HepG2 (cell line): ENCODE measurements around the gene MRNIP. TPM values are rescaled to one million over a fixed set of nuclear protein-coding genes. Genes with fewer than 3 reads are reported as not detected.

Source experiments
- ATAC-seq: fragments of 200-7000 bp; cut with Tn5 transposase; 3 replicates; pipeline ENCODE4 v1.9.1; 2020; ENCODE audit warnings: mild to moderate bottlenecking, moderate library complexity
- BruUV-seq: library from RNA; stranded (reverse); fragments of 400-500 nt; replicated peaks from 2 replicates; lab custom pipeline; 2021; lab: Mats Ljungman, UMichigan
- CTCF ChIA-PET: fragments of 300-600 bp; formaldehyde crosslinking; extraction: SDS; loops from one replicate; lab custom pipeline; 2021; ENCODE audit warnings: low total read pairs, inconsistent platforms, low intra/inter-chr PET ratio; lab: Yijun Ruan, JAX
- POLR2A ChIA-PET: fragments of 350-600 bp; sonication (Branson Sonifier 250); formaldehyde crosslinking; loops from one replicate; lab custom pipeline; 2020; ENCODE audit warnings: antibody characterized with exemption, inconsistent platforms; lab: Yijun Ruan, JAX
- DNase-seq: peaks from one replicate; pipeline ENCODE4 v3.0.0-alpha.2; 2015; ENCODE audit warnings: low spot score
- FAIRE-seq: peaks from 3 replicates; lab custom pipeline; 2011; peaks lifted over from hg19 to GRCh38; lab: Jason Lieb, UNC
- H2AFZ ChIP-seq: one replicate; pipeline ENCODE4 v1.6.1; 2011; ENCODE audit warnings: low read length, inconsistent platforms
- H3K27ac ChIP-seq: fragments of 300-600 bp; 3 replicates; pipeline ENCODE4 v1.8.0; 2011; ENCODE audit warnings: mixed run types, mild to moderate bottlenecking, mixed read lengths, low read length, inconsistent platforms; ENCODE audit not compliant: insufficient read depth; ENCODE audit errors: extremely low read length
- H3K27me3 ChIP-seq, 2 experiments: fragments of 200-600 bp in 1 of 2; 2 replicates in 1 of 2; 3 replicates in 1 of 2; pipeline versions ENCODE4 v1.6.0 to v1.8.0; 2011; ENCODE audit warnings: low read length in 2 of 2, mild to moderate bottlenecking in 2 of 2, moderate library complexity in 2 of 2, inconsistent platforms in 1 of 2; ENCODE audit not compliant: insufficient read depth in 2 of 2, control insufficient read depth in 1 of 2
- H3K36me3 ChIP-seq, 2 experiments: fragments of 200-600 bp in 1 of 2; replicated peaks in 1 of 2; 2 replicates in 1 of 2; 3 replicates in 1 of 2; pipeline versions ENCODE4 v1.5.1 to v1.8.0; 2011; ENCODE audit warnings: low read length in 2 of 2, inconsistent platforms in 1 of 2; ENCODE audit not compliant: insufficient read depth in 2 of 2, control insufficient read depth in 1 of 2
- H3K4me1 ChIP-seq: 2 replicates; pipeline ENCODE4 v1.5.1; 2012; ENCODE audit warnings: low read length, inconsistent platforms; ENCODE audit not compliant: insufficient read depth
- H3K4me2 ChIP-seq: 2 replicates; pipeline ENCODE4 v1.6.0; 2011; ENCODE audit warnings: low read depth, low read length, inconsistent platforms
- H3K4me3 ChIP-seq, 3 experiments: fragments of 200-600 bp in 1 of 3; sonication (generic), shearing (Covaris generic) in 1 of 3; replicated peaks in 1 of 3; 2 replicates each; pipeline ENCODE4 v1.5.1; 2011 to 2016; ENCODE audit warnings: low read length in 3 of 3, inconsistent platforms in 2 of 3, low read depth in 2 of 3, mild to moderate bottlenecking in 2 of 3, control low read depth in 1 of 3, mixed read lengths in 1 of 3; ENCODE audit not compliant: insufficient read depth in 1 of 3
- H3K79me2 ChIP-seq: one replicate; pipeline ENCODE4 v1.6.1; 2011; ENCODE audit warnings: low read length, inconsistent platforms; ENCODE audit not compliant: insufficient read depth
- H3K9ac ChIP-seq: 2 replicates; pipeline ENCODE4 v1.6.0; 2011; ENCODE audit warnings: mild to moderate bottlenecking, low read depth, low read length, inconsistent platforms; ENCODE audit not compliant: insufficient read depth
- H3K9me3 ChIP-seq: 2 replicates; pipeline ENCODE4 v1.5.1; 2012; ENCODE audit warnings: mild to moderate bottlenecking, low read length
- H4K20me1 ChIP-seq: 2 replicates; pipeline ENCODE4 v1.6.0; 2011; ENCODE audit warnings: inconsistent platforms, mild to moderate bottlenecking, low read length, moderate library complexity; ENCODE audit not compliant: insufficient read depth
- AGO2 ChIP-seq: fragments of 200-400 bp; formaldehyde crosslinking; optimal IDR thresholded peaks from 2 replicates; pipeline ENCODE3; 2017; ENCODE audit warnings: mild to moderate bottlenecking, low read depth, low read length, moderate library complexity
- RBFOX2 ChIP-seq: fragments of 200-400 bp; formaldehyde crosslinking; IDR thresholded peaks from 2 replicates; pipeline ENCODE4 v1.6.1; 2017; ENCODE audit warnings: low read depth, mild to moderate bottlenecking, low read length
- WGBS: methylation state at CpG from one replicate; pipeline ENCODE4 v1.1.6; 2017; ENCODE audit warnings: low lambda C conversion rate; 5-methylcytosine and 5-hydroxymethylcytosine counted together
- in situ Hi-C: cut with HindIII; loops from 2 replicates; pipeline ENCODE4 v1.10.0; 2017; ENCODE audit warnings: low pct_unique_long_range_greater_than_20kb; ENCODE audit not compliant: extremely low pct_ligation_motif_present
- intact Hi-C: fragments of 100-400 bp; cut with micrococcal nuclease; formaldehyde crosslinking; loops from one replicate; pipeline ENCODE4 v1.10.0; 2022; ENCODE audit not compliant: unreplicated experiment
- polyA plus RNA-seq, 8 experiments: library from polyadenylated mRNA; depleted of rRNA in 3 of 8; stranded (reverse) in 7 of 8; unstranded in 1 of 8; fragments of >200 nt; fragmentation: Illumina TruSeq in 4 of 8; extraction: Trizol in 4 of 8; gene quantifications; 2 replicates each; pipeline versions ENCODE4 v1.2.1 to v1.2.3, GENCODE V29; 2011 to 2016; ENCODE audit warnings: low read depth in 4 of 8, missing spikeins in 1 of 8, mixed read lengths in 1 of 8; ENCODE audit not compliant: insufficient read depth in 1 of 8
- total RNA-seq, 5 experiments: library from RNA; depleted of rRNA; stranded (reverse); fragments of >200 nt; fragmentation: Illumina TruSeq; extraction: Trizol; gene quantifications; 2 replicates each; pipeline ENCODE4 v1.2.3, GENCODE V29; 2016; ENCODE audit warnings: low read depth in 1 of 5
- TF ChIP-seq, protein P1 (sequence below): IDR thresholded peaks from 2 replicates; pipeline ENCODE4 v1.4.0; 2020; ENCODE audit warnings: mild to moderate bottlenecking, missing genetic modification reagents
- TF ChIP-seq, protein P2 (sequence below): sonication (generic); formaldehyde crosslinking; IDR thresholded peaks from 2 replicates; pipeline ENCODE4 v1.8.0; 2022; ENCODE audit warnings: mild to moderate bottlenecking, missing genetic modification reagents

MRNIP gene
- total and polyA plus RNA-seq, 2 of the 13 experiments (the other 11 are each of a cell fraction or from before 2014, with no cell fraction given), result 15.5 to 34.1 TPM

GRCh38 chr5:179800071-179800695 is 58.4 kb downstream of the MRNIP start:
- Histone ChIP-seq H2AFZ (no peak overlapping the region), H3K4me1 (peaks cover 42% of the 10 kb centered on the region), H3K9me3 (no peaks in the 10 kb centered on the region), H3K9ac (no peak overlapping the region), H3K4me3 (no peak overlapping the region), H4K20me1 (peaks cover 20% of the 10 kb centered on the region; the same call in 1 of the 2 replicates), H3K27ac (no peak overlapping the region), H3K79me2 (peaks cover 17% of the 10 kb centered on the region), H3K36me3 (peaks cover 28 to 43% of the 10 kb centered on the region in 2 experiments; a peak in 4 of 5 replicates), H3K27me3 (no peaks in the 10 kb centered on the region), H3K4me2 (no peak overlapping the region)
- in situ Hi-C loops, result no loop called here
- TF ChIP-seq, protein P1, sequence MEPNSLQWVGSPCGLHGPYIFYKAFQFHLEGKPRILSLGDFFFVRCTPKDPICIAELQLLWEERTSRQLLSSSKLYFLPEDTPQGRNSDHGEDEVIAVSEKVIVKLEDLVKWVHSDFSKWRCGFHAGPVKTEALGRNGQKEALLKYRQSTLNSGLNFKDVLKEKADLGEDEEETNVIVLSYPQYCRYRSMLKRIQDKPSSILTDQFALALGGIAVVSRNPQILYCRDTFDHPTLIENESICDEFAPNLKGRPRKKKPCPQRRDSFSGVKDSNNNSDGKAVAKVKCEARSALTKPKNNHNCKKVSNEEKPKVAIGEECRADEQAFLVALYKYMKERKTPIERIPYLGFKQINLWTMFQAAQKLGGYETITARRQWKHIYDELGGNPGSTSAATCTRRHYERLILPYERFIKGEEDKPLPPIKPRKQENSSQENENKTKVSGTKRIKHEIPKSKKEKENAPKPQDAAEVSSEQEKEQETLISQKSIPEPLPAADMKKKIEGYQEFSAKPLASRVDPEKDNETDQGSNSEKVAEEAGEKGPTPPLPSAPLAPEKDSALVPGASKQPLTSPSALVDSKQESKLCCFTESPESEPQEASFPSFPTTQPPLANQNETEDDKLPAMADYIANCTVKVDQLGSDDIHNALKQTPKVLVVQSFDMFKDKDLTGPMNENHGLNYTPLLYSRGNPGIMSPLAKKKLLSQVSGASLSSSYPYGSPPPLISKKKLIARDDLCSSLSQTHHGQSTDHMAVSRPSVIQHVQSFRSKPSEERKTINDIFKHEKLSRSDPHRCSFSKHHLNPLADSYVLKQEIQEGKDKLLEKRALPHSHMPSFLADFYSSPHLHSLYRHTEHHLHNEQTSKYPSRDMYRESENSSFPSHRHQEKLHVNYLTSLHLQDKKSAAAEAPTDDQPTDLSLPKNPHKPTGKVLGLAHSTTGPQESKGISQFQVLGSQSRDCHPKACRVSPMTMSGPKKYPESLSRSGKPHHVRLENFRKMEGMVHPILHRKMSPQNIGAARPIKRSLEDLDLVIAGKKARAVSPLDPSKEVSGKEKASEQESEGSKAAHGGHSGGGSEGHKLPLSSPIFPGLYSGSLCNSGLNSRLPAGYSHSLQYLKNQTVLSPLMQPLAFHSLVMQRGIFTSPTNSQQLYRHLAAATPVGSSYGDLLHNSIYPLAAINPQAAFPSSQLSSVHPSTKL (CRISPR knock-in tag), result no peak
- peak; percentile 44; the same call in 1 of the 2 replicates for TF ChIP-seq RBFOX2
- DNase-seq, result no peak
- no peak for ATAC-seq
- 97% methylated on average over 21 of the region's 21 CpGs for WGBS
- intact Hi-C loops, result no loop called here
- ChIA-PET POLR2A (interaction anchor here (1.1 kb wide), 1 partner anchor 25 kb away, joined by 4 read pairs; no protein-coding TSS in a partner anchor), CTCF (no interaction called here)
- BruUV-seq, result no TSS peak
- FAIRE-seq, result no peak

DNA sequence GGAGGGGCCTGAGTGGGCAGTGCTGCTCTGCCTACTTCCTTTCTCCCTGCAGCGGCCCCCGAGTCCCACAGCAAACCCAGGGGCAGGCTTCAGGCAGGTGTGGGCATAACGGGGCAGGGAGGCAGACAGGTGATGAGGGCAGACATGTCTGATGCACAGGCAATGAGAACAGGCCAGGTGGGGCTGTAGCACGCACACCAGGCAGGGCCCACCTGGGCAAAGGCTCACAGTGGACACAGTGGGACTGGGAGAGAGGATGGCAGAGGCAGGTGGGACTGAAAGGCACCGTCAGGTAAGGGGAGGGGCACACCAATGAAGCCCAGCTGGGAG is 59.0 kb downstream of the MRNIP start:
- TF ChIP-seq, protein P2, sequence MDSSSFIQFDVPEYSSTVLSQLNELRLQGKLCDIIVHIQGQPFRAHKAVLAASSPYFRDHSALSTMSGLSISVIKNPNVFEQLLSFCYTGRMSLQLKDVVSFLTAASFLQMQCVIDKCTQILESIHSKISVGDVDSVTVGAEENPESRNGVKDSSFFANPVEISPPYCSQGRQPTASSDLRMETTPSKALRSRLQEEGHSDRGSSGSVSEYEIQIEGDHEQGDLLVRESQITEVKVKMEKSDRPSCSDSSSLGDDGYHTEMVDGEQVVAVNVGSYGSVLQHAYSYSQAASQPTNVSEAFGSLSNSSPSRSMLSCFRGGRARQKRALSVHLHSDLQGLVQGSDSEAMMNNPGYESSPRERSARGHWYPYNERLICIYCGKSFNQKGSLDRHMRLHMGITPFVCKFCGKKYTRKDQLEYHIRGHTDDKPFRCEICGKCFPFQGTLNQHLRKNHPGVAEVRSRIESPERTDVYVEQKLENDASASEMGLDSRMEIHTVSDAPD, result no peak
- peak; percentile 16 for TF ChIP-seq AGO2
- POLR2A ChIA-PET, result no interaction called here

More for the DNA sequence above, 59.0 kb downstream of the MRNIP start:
- FAIRE-seq, result no peak
- in situ Hi-C loops, result no loop called here
- Histone ChIP-seq H3K27me3 (no peaks in the 10 kb centered on the region), H3K4me2 (no peak overlapping the region), H2AFZ (no peak overlapping the region), H4K20me1 (peaks cover 20% of the 10 kb centered on the region; the same call in 1 of the 2 replicates), H3K4me3 (no peak overlapping the region), H3K9ac (no peak overlapping the region), H3K79me2 (peaks cover 12% of the 10 kb centered on the region), H3K36me3 (peaks cover 28 to 43% of the 10 kb centered on the region in 2 experiments; a peak in 4 of 5 replicates), H3K27ac (no peak overlapping the region), H3K9me3 (no peaks in the 10 kb centered on the region), H3K4me1 (peaks cover 42% of the 10 kb centered on the region)
- CTCF ChIA-PET, result no interaction called here
- ATAC-seq, result no peak
- no peak for DNase-seq
- 92% methylated on average over 5 of the region's 5 CpGs for WGBS
- BruUV-seq, result no TSS peak
- intact Hi-C loops, result no loop called here
